Astrocyte (in vitro differentiated cells and primary cell): ENCODE data around the gene GTF3C1. TPM values are rescaled to one million over a fixed set of nuclear protein-coding genes. Genes with fewer than 3 reads are reported as not detected.
"Not testable (repeated sequence)": the region's sequence is repeated elsewhere in the genome, so short reads cannot be mapped to it uniquely, and the experiment has no call there.

Experiments
- DNase-seq: peaks from one replicate; pipeline ENCODE4 v3.0.0-alpha.2; 2010; ENCODE audit warnings: low read depth
- FAIRE-seq: peaks from 2 replicates; lab custom pipeline; 2011; peaks lifted over from hg19 to GRCh38; lab: Jason Lieb, UNC
- H2AFZ ChIP-seq: 2 replicates; pipeline ENCODE4 v1.6.0; 2012; ENCODE audit warnings: low read depth, low read length, inconsistent platforms
- H3K27ac ChIP-seq: 2 replicates; pipeline ENCODE4 v1.5.1; 2011; ENCODE audit warnings: low read depth, low read length, inconsistent platforms
- H3K27me3 ChIP-seq: 2 replicates; pipeline ENCODE4 v1.6.0; 2011; ENCODE audit warnings: low read length, inconsistent platforms; ENCODE audit not compliant: insufficient read depth
- H3K36me3 ChIP-seq: 2 replicates; pipeline ENCODE4 v1.5.1; 2011; ENCODE audit warnings: low read length, inconsistent platforms; ENCODE audit not compliant: insufficient read depth
- H3K4me1 ChIP-seq: 2 replicates; pipeline ENCODE4 v1.5.1; 2011; ENCODE audit warnings: low read length, inconsistent platforms; ENCODE audit not compliant: insufficient read depth
- H3K4me2 ChIP-seq: 2 replicates; pipeline ENCODE4 v1.6.0; 2012; ENCODE audit warnings: low read length, inconsistent platforms
- H3K4me3 ChIP-seq: 2 replicates; pipeline ENCODE4 v1.5.1; 2011; ENCODE audit warnings: low read depth, mild to moderate bottlenecking, low read length, inconsistent platforms; ENCODE audit not compliant: insufficient read depth
- H3K79me2 ChIP-seq: 2 replicates; pipeline ENCODE4 v1.6.0; 2012; ENCODE audit warnings: mild to moderate bottlenecking, low read length, inconsistent platforms; ENCODE audit not compliant: insufficient read depth
- H3K9ac ChIP-seq: 2 replicates; pipeline ENCODE4 v1.6.0; 2012; ENCODE audit warnings: mild to moderate bottlenecking, low read length, inconsistent platforms
- H3K9me3 ChIP-seq: 2 replicates; pipeline ENCODE4 v1.5.1; 2012; ENCODE audit warnings: low read depth, mild to moderate bottlenecking, low read length, inconsistent platforms; ENCODE audit not compliant: insufficient read depth
- H4K20me1 ChIP-seq: 2 replicates; pipeline ENCODE4 v1.6.0; 2012; ENCODE audit warnings: low read length, inconsistent platforms; ENCODE audit not compliant: insufficient read depth
- H3K27ac Mint-ChIP-seq: one replicate; pipeline ENCODE4 v1.8.0; 2021; ENCODE audit warnings: mild to moderate bottlenecking, mixed read lengths; ENCODE audit not compliant: unreplicated experiment
- H3K27me3 Mint-ChIP-seq: one replicate; pipeline ENCODE4 v1.8.0; 2021; ENCODE audit warnings: low read depth, mixed read lengths; ENCODE audit not compliant: unreplicated experiment
- H3K36me3 Mint-ChIP-seq: one replicate; pipeline ENCODE4 v1.8.0; 2021; ENCODE audit warnings: low read depth, mixed read lengths; ENCODE audit not compliant: unreplicated experiment
- H3K4me1 Mint-ChIP-seq: one replicate; pipeline ENCODE4 v1.8.0; 2021; ENCODE audit warnings: low read depth, mixed read lengths; ENCODE audit not compliant: unreplicated experiment
- H3K4me3 Mint-ChIP-seq: one replicate; pipeline ENCODE4 v1.8.0; 2021; ENCODE audit warnings: mild to moderate bottlenecking, moderate library complexity, mixed read lengths; ENCODE audit not compliant: unreplicated experiment
- H3K9me3 Mint-ChIP-seq: one replicate; pipeline ENCODE4 v1.8.0; 2021; ENCODE audit warnings: mild to moderate bottlenecking, mixed read lengths; ENCODE audit not compliant: unreplicated experiment
- CTCF ChIP-seq: IDR thresholded peaks from 2 replicates; pipeline ENCODE4 v1.5.1; 2011; ENCODE audit warnings: low read depth, mild to moderate bottlenecking, inconsistent platforms, low read length, moderate library complexity; ENCODE audit not compliant: insufficient read depth
- EZH2 ChIP-seq: IDR thresholded peaks from 2 replicates; pipeline ENCODE4 v1.6.1; 2012; ENCODE audit warnings: mild to moderate bottlenecking, low read length, inconsistent platforms; ENCODE audit not compliant: insufficient read depth
- total RNA-seq: library from RNA; stranded (reverse); gene quantifications from 2 replicates; pipeline ENCODE4 v1.2.1, GENCODE V29; 2021

GTF3C1 gene
- total RNA-seq, 1 donor from 2014 or later, result 103 TPM

GRCh38 chr16:27460213-27460612 lies 89.5 kb downstream of the GTF3C1 start:
- H3K36me3 ChIP-seq, result peaks cover 5% of the 10 kb centered on the region
- no peak overlapping the region for H3K4me3 ChIP-seq
- peaks cover 2% of the 10 kb centered on the region for H3K27me3 Mint-ChIP-seq
- H3K9ac ChIP-seq, result no peak overlapping the region
- DNase-seq, result no peak
- no peak overlapping the region for H3K27ac ChIP-seq
- no peak for FAIRE-seq
- peaks cover 23% of the 10 kb centered on the region for H3K36me3 Mint-ChIP-seq
- no peak overlapping the region for H2AFZ ChIP-seq
- TF ChIP-seq EZH2 (no peak), CTCF (no peak)
- H3K9me3 ChIP-seq, result no peaks in the 10 kb centered on the region
- H3K9me3 Mint-ChIP-seq, result no peaks in the 10 kb centered on the region
- H3K4me1 ChIP-seq, result peaks cover 11% of the 10 kb centered on the region
- H3K27ac Mint-ChIP-seq, result no peak overlapping the region
- no peaks in the 10 kb centered on the region for H3K27me3 ChIP-seq
- no peak overlapping the region for H3K4me2 ChIP-seq
- H3K4me1 Mint-ChIP-seq, result peaks cover 7% of the 10 kb centered on the region
- no peaks in the 10 kb centered on the region for H3K79me2 ChIP-seq
- peaks cover 6% of the 10 kb centered on the region for H4K20me1 ChIP-seq
- H3K4me3 Mint-ChIP-seq, result no peak overlapping the region

GRCh38 chr16:27458987-27459688 lies 90.6 kb downstream of the GTF3C1 start:
- no peak overlapping the region for H2AFZ ChIP-seq
- no peaks in the 10 kb centered on the region for H3K36me3 ChIP-seq
- H3K9me3 ChIP-seq, result no peaks in the 10 kb centered on the region
- H3K4me3 ChIP-seq, result no peak overlapping the region
- Mint-ChIP-seq H3K27ac (no peak overlapping the region), H3K4me3 (no peak overlapping the region), H3K4me1 (peaks cover 7% of the 10 kb centered on the region), H3K36me3 (peaks cover 21% of the 10 kb centered on the region), H3K27me3 (peaks cover 5% of the 10 kb centered on the region), H3K9me3 (no peaks in the 10 kb centered on the region)
- H3K27ac ChIP-seq, result no peak overlapping the region
- H3K9ac ChIP-seq, result no peak overlapping the region
- TF ChIP-seq EZH2, result no peak
- no peak for TF ChIP-seq CTCF
- no peak for FAIRE-seq
- H3K4me2 ChIP-seq, result no peak overlapping the region
- no peak for DNase-seq
- H3K4me1 ChIP-seq, result peaks cover 11% of the 10 kb centered on the region
- no peaks in the 10 kb centered on the region for H3K27me3 ChIP-seq
- peaks cover 6% of the 10 kb centered on the region for H4K20me1 ChIP-seq
- no peaks in the 10 kb centered on the region for H3K79me2 ChIP-seq

- peaks cover 7% of the 10 kb centered on the region for H3K4me1 Mint-ChIP-seq
- TF ChIP-seq CTCF, result no peak
- TF ChIP-seq EZH2, result no peak
- Histone ChIP-seq H3K36me3 (no peaks in the 10 kb centered on the region), H3K27me3 (no peaks in the 10 kb centered on the region), H3K4me2 (no peak overlapping the region), H3K27ac (no peak overlapping the region), H3K4me1 (peaks cover 11% of the 10 kb centered on the region), H3K9me3 (no peaks in the 10 kb centered on the region), H3K9ac (no peak overlapping the region), H2AFZ (no peak overlapping the region), H3K4me3 (no peak overlapping the region), H3K79me2 (no peaks in the 10 kb centered on the region), H4K20me1 (peaks cover 6% of the 10 kb centered on the region)
- no peak for FAIRE-seq
- peaks cover 5% of the 10 kb centered on the region for H3K27me3 Mint-ChIP-seq
- peaks cover 18% of the 10 kb centered on the region for H3K36me3 Mint-ChIP-seq
- H3K9me3 Mint-ChIP-seq, result peaks cover under 1% of the 10 kb centered on the region
- H3K4me3 Mint-ChIP-seq, result no peak overlapping the region
- DNase-seq, result no peak
- no peak overlapping the region for H3K27ac Mint-ChIP-seq
Measured at GRCh38 chr16:27458258-27458657, 91.5 kb downstream of the GTF3C1 start.

- DNase-seq, H3K9me3 Mint-ChIP-seq, H3K27me3 ChIP-seq, H3K27ac Mint-ChIP-seq, H3K27me3 Mint-ChIP-seq, H2AFZ ChIP-seq, FAIRE-seq, H3K9ac ChIP-seq, H3K4me3 Mint-ChIP-seq, H3K79me2 ChIP-seq, H3K9me3 ChIP-seq, H3K36me3 ChIP-seq, H3K4me2 ChIP-seq, H3K4me1 Mint-ChIP-seq, H4K20me1 ChIP-seq, H3K27ac ChIP-seq, H3K4me3 ChIP-seq: not testable (repeated sequence)
- H3K4me1 ChIP-seq, result peaks cover 11% of the 10 kb centered on the region
- H3K36me3 Mint-ChIP-seq, result peaks cover 18% of the 10 kb centered on the region
Measured at GRCh38 chr16:27457605-27457900, 92.2 kb downstream of the GTF3C1 start.
